Fibroblast of pulmonary artery (primary cell): Measurements from ENCODE around the gene IQSEC1.

ENCODE experiments used
- DNase-seq: peaks from one replicate; pipeline ENCODE4 v3.0.0-alpha.2; 2010; ENCODE audit warnings: low read depth
- H3K4me3 ChIP-seq: replicated peaks from 2 replicates; pipeline ENCODE4 v1.5.1; 2011; ENCODE audit warnings: low read depth, mild to moderate bottlenecking, control low read depth, low read length, moderate library complexity
- CTCF ChIP-seq: IDR thresholded peaks from 2 replicates; pipeline ENCODE4 v1.5.1; 2011; ENCODE audit warnings: mild to moderate bottlenecking, control low read depth, low read length, inconsistent platforms; ENCODE audit errors: missing control alignments

The IQSEC1 gene

GRCh38 chr3:13010780-13011572 is 62.3 kb downstream of the IQSEC1 start:
- H3K4me3 ChIP-seq, result no peak overlapping the region

DNA sequence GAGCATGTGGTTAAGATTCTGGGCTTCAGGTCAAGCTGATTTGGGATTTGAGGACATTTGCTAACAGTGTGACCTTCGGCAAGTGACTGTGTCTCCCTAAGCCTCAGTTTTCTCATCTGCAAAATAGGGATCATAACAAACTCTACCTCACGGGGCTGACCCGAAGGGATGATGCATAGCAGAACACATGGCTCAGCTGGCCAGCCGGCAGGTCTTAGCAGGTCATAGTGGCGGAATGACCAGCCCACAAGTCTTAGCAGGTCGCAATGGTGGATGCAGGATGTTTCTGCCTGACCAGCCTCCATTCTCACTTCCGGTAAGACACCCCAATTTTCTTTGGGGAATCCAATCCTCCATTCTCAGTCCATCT is 63.3 kb downstream of the IQSEC1 start:
- TF ChIP-seq CTCF, result no peak
- H3K4me3 ChIP-seq, result no peak overlapping the region
- no peak for DNase-seq

More at GRCh38 chr3:13010780-13011572, 62.3 kb downstream of the IQSEC1 start:
- no peak for DNase-seq
- TF ChIP-seq CTCF, result no peak

GRCh38 chr3:13009132-13009945 is 63.9 kb downstream of the IQSEC1 start:
- TF ChIP-seq CTCF, result no peak
- H3K4me3 ChIP-seq, result no peak overlapping the region
- DNase-seq, result no peak

- no peak overlapping the region for H3K4me3 ChIP-seq
- DNase-seq, result no peak
- no peak for TF ChIP-seq CTCF
These were observed 64.9 kb downstream of the IQSEC1 start for GRCh38 chr3:13008155-13008995.

DNA sequence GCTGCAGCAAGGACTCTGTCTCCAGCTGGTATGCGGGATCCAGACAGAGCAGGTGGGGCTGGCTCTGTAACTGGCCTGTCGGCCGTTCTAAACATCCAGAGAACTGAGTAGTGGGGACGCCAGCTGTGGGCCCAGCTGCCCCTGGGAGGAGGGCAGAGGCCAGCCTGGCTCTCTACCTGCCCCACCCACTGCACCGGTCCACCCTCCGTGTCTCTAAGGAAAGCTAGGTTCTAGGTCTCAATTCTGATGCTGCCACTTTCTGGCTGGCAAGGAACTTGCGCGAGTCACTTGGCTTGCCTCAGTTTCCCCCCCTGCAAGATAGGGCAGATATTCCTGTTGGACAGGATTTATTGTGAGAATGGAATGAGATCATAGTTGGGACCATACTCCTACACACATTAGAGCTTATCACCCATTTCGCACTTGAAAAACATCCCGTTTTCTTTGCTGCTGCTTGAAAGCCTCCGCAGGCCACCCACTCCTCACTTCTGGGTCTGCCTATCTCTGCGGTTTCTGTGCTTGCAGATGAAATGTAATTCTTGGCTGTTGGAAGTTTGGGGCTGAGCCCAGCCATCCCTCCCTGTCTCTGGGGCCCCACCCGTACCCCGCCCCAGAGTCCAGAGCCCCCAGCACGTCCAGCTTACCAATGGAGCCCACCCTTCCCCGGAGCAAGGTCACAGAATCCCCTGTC is 65.8 kb downstream of the IQSEC1 start:
- DNase-seq, result no peak
- no peak overlapping the region for H3K4me3 ChIP-seq
- TF ChIP-seq CTCF, result no peak
